Measurements from ENCODE around the gene DOCK8. TPM values are rescaled to one million over a fixed set of nuclear protein-coding genes. Genes with fewer than 3 reads are reported as not detected.

The DOCK8 gene
- total and polyA plus RNA-seq, 2 of the 4 experiments (the other 2 are of a cell fraction), result not detected

GRCh38 chr9:392077-392804 is 177.6 kb downstream of the DOCK8 start:
- Histone ChIP-seq H3K79me1 (ENCODE audit: low read depth in 1 of 2, low read length in 2 of 2) (no peaks in the 10 kb centered on the region), H4K91ac (ENCODE audit: insufficient read depth, low read depth, low read length) (no peak overlapping the region), H3K36me3 (ENCODE audit: control insufficient read depth, insufficient read depth, low read length) (no peaks in the 10 kb centered on the region), H2BK5ac (ENCODE audit: low read depth, low read length, poor library complexity, severe bottlenecking) (no peak overlapping the region), H3K4ac (ENCODE audit: low read depth, low read length) (no peak overlapping the region), H3K9me1 (ENCODE audit: insufficient read depth, low read length) (no peaks in the 10 kb centered on the region), H3K9ac (ENCODE audit: low read depth, low read length) (no peak overlapping the region), H2AK5ac (ENCODE audit: low read depth, low read length) (no peak overlapping the region), H3K27me3 (ENCODE audit: control insufficient read depth, insufficient read depth, low read length) (no peaks in the 10 kb centered on the region; the same call in 1 of the 2 replicates), H4K20me1 (ENCODE audit: insufficient read depth, low read length) (no peaks in the 10 kb centered on the region), H4K8ac (ENCODE audit: low read depth in 2 of 2, low read length in 2 of 2) (no peak overlapping the region), H3K23ac (ENCODE audit: low read depth, low read length) (no peak overlapping the region), H4K5ac (ENCODE audit: low read depth, low read length) (no peak overlapping the region), H3K4me2 (ENCODE audit: low read depth, low read length) (no peak overlapping the region), H3K27ac (ENCODE audit: insufficient read depth, low read length) (no peak overlapping the region), H2BK120ac (ENCODE audit: low read depth, low read length) (no peak overlapping the region), H3K14ac (replicated peaks; ENCODE audit: low read depth, low read length) (no peak overlapping the region), H2BK15ac (ENCODE audit: low read depth, low read length) (no peak overlapping the region), H2AK9ac (replicated peaks; ENCODE audit: low read depth, low read length, poor library complexity) (no peak overlapping the region), H3K18ac (ENCODE audit: low read depth, low read length) (no peak overlapping the region), H3K9me3 (ENCODE audit: control insufficient read depth, insufficient read depth, low read length) (no peaks in the 10 kb centered on the region), H3K56ac (ENCODE audit: extremely low read depth, insufficient read depth, low read length) (no peak overlapping the region), H3K4me1 (ENCODE audit: control insufficient read depth, insufficient read depth, low read length) (no peaks in the 10 kb centered on the region), H2AFZ (replicated peaks; ENCODE audit: low read length, poor library complexity) (no peak overlapping the region), H2BK20ac (ENCODE audit: low read depth, low read length) (no peak overlapping the region), H3K4me3 (ENCODE audit: insufficient read depth, low read depth, low read length) (no peak overlapping the region)
- ChIA-PET CTCF (no interaction called here), POLR2A (ENCODE audit: unreplicated experiment) (no interaction called here)
- no TSS peak for BruUV-seq (replicated peaks)
- TF ChIP-seq MAZ (IDR thresholded peaks at IDR 0.05; ENCODE audit: borderline replicate concordance, low read depth, low read length) (no peak), ELK1 (IDR thresholded peaks at IDR 0.05; ENCODE audit: borderline replicate concordance, low read depth, low read length) (no peak), CEBPB (IDR thresholded peaks at IDR 0.05; ENCODE audit: low read depth, low read length) (no peak), POLR2A (IDR thresholded peaks at IDR 0.05; ENCODE audit: low read depth, low read length) (no peak), BHLHE40 (IDR thresholded peaks at IDR 0.05; ENCODE audit: low read depth, low read length) (no peak), RFX5 (IDR thresholded peaks at IDR 0.05; ENCODE audit: low read depth, low read length) (no peak), MXI1 (IDR thresholded peaks at IDR 0.05; ENCODE audit: borderline replicate concordance, low read depth, low read length) (no peak), CHD1 (IDR thresholded peaks at IDR 0.05; ENCODE audit: low read depth, low read length) (no peak), RAD21 (IDR thresholded peaks at IDR 0.05; ENCODE audit: low read length) (no peak), NFE2L2 (IDR thresholded peaks at IDR 0.05; ENCODE audit: low read depth, low read length) (no peak), CTCF (conservative IDR thresholded peaks at IDR 0.05; ENCODE audit: low read depth, low read length) (no peak), MAFK (IDR thresholded peaks at IDR 0.05; ENCODE audit: low read depth, low read length) (no peak)
- in situ Hi-C loops (cut with MboI; ENCODE audit: low sequenced_read_pairs) (no loop called here), intact Hi-C loops (cut with micrococcal nuclease) (no loop called here), dilution Hi-C loops (cut with HindIII; ENCODE audit: low sequenced_read_pairs, unreplicated experiment) (no loop called here)
- WGBS, 2 experiments (ENCODE audit: extremely low coverage in 2 of 2, insufficient read length in 1 of 2), result 33% methylated on average over 1 of the region's 2 CpGs; no CpG with 5 or more reads in 1 of the 2 experiments
- DNase-seq (no peak), ATAC-seq (ENCODE audit: low read depth) (no peak)
